HepG2 (cell line): ENCODE measurements around the gene GRK3. TPM values are rescaled to one million over a fixed set of nuclear protein-coding genes. Genes with fewer than 3 reads are reported as not detected.

Source experiments
- CREB1 ChIP-seq, 2 experiments: fragments of 450-650 bp in 1 of 2; IDR thresholded peaks; 2 replicates each; pipeline ENCODE4 v1.6.1; 2016 to 2017; ENCODE audit warnings: control low read depth in 1 of 2, mild to moderate bottlenecking in 1 of 2, missing compliant biosample characterization in 1 of 2, missing genetic modification characterization in 1 of 2
- GATAD1 ChIP-seq: IDR thresholded peaks from 2 replicates; pipeline ENCODE4 v1.6.1; 2016; ENCODE audit warnings: missing genetic modification reagents, missing compliant biosample characterization
- MAX ChIP-seq: IDR thresholded peaks from 2 replicates; pipeline ENCODE4 v1.6.1; 2012; ENCODE audit warnings: inconsistent platforms
- MAZ ChIP-seq, 2 experiments: sonication (generic) in 1 of 2; formaldehyde crosslinking in 1 of 2; IDR thresholded peaks; 2 replicates each; pipeline versions ENCODE4 v1.5.0 to v1.6.1; 2012 to 2020; ENCODE audit warnings: low read depth in 2 of 2, mild to moderate bottlenecking in 2 of 2, borderline replicate concordance in 1 of 2, improper control_type of control experiment in 1 of 2, low read length in 1 of 2, missing genetic modification reagents in 1 of 2, moderate library complexity in 1 of 2
- NFIC ChIP-seq: IDR thresholded peaks from 2 replicates; pipeline ENCODE4 v1.6.1; 2012; ENCODE audit warnings: mild to moderate bottlenecking, low read length, inconsistent platforms
- NKX3-1 ChIP-seq: sonication (generic); formaldehyde crosslinking; IDR thresholded peaks from 2 replicates; pipeline ENCODE4 v1.5.0; 2020; ENCODE audit warnings: missing genetic modification reagents
- PATZ1 ChIP-seq: sonication (generic); formaldehyde crosslinking; IDR thresholded peaks from 2 replicates; pipeline ENCODE4 v1.4.0; 2020; ENCODE audit warnings: missing genetic modification reagents
- PCBP2 ChIP-seq: fragments of 200-400 bp; formaldehyde crosslinking; optimal IDR thresholded peaks from 2 replicates; pipeline ENCODE3; 2018; ENCODE audit warnings: low read length, low read depth; ENCODE audit not compliant: poor library complexity, severe bottlenecking
- RARA ChIP-seq: IDR thresholded peaks from 2 replicates; pipeline ENCODE4 v1.6.1; 2016; ENCODE audit warnings: missing genetic modification reagents, missing compliant biosample characterization
- RXRB ChIP-seq: IDR thresholded peaks from 2 replicates; pipeline ENCODE4 v1.6.1; 2016; ENCODE audit warnings: borderline replicate concordance, missing genetic modification reagents, missing compliant biosample characterization
- SAP130 ChIP-seq: IDR thresholded peaks from 2 replicates; pipeline ENCODE4 v1.6.1; 2016; ENCODE audit warnings: low read depth
- SKI ChIP-seq: fragments of 450-650 bp; IDR thresholded peaks from one replicate; pipeline ENCODE4 v1.6.1; 2018; ENCODE audit warnings: mild to moderate bottlenecking; ENCODE audit not compliant: partially characterized antibody
- SMC3 ChIP-seq: IDR thresholded peaks from 2 replicates; pipeline ENCODE4 v1.6.1; 2011; ENCODE audit warnings: low read length, improper control_type of control experiment
- SNAPC2 ChIP-seq: sonication (generic); formaldehyde crosslinking; IDR thresholded peaks from 2 replicates; pipeline ENCODE4 v1.8.1; 2022; ENCODE audit warnings: mild to moderate bottlenecking, missing genetic modification reagents
- SP140L ChIP-seq: sonication (generic); formaldehyde crosslinking; IDR thresholded peaks from 2 replicates; pipeline ENCODE4 v1.4.0; 2020; ENCODE audit warnings: missing genetic modification reagents, borderline replicate concordance
- SYNCRIP ChIP-seq: fragments of 200-400 bp; formaldehyde crosslinking; IDR thresholded peaks from 2 replicates; pipeline ENCODE4 v1.6.1; 2018; ENCODE audit warnings: mild to moderate bottlenecking, low read depth, low read length; ENCODE audit not compliant: insufficient read depth
- TOE1 ChIP-seq: sonication (generic); formaldehyde crosslinking; IDR thresholded peaks from 2 replicates; pipeline ENCODE4 v1.4.0; 2020; ENCODE audit warnings: mild to moderate bottlenecking, missing genetic modification reagents
- ZFP1 ChIP-seq: IDR thresholded peaks from 2 replicates; pipeline ENCODE4 v1.6.1; 2016
- ZNF318 ChIP-seq: sonication (generic); formaldehyde crosslinking; IDR thresholded peaks from 2 replicates; pipeline ENCODE4 v1.4.0; 2020; ENCODE audit warnings: mild to moderate bottlenecking, missing genetic modification reagents
- ZNF629 ChIP-seq: sonication (generic); formaldehyde crosslinking; conservative IDR thresholded peaks from 2 replicates; pipeline ENCODE4 v1.5.0; 2020; ENCODE audit warnings: missing genetic modification reagents
- ZNF672 ChIP-seq: sonication (generic); formaldehyde crosslinking; IDR thresholded peaks from 2 replicates; pipeline ENCODE4 v1.8.1; 2022; ENCODE audit warnings: missing genetic modification reagents
- ZNF674 ChIP-seq: sonication (generic); formaldehyde crosslinking; IDR thresholded peaks from 2 replicates; pipeline ENCODE4 v1.5.0; 2020; ENCODE audit warnings: low read depth, mild to moderate bottlenecking, missing genetic modification reagents
- polyA plus RNA-seq, 8 experiments: library from polyadenylated mRNA; depleted of rRNA in 3 of 8; stranded (reverse) in 7 of 8; unstranded in 1 of 8; fragments of >200 nt; fragmentation: Illumina TruSeq in 4 of 8; extraction: Trizol in 4 of 8; gene quantifications; 2 replicates each; pipeline versions ENCODE4 v1.2.1 to v1.2.3, GENCODE V29; 2011 to 2016; ENCODE audit warnings: low read depth in 4 of 8, missing spikeins in 1 of 8, mixed read lengths in 1 of 8; ENCODE audit not compliant: insufficient read depth in 1 of 8
- total RNA-seq, 5 experiments: library from RNA; depleted of rRNA; stranded (reverse); fragments of >200 nt; fragmentation: Illumina TruSeq; extraction: Trizol; gene quantifications; 2 replicates each; pipeline ENCODE4 v1.2.3, GENCODE V29; 2016; ENCODE audit warnings: low read depth in 1 of 5

Gene GRK3
- total and polyA plus RNA-seq, 2 of the 13 experiments (the other 11 are each of a cell fraction or from before 2014, with no cell fraction given) = 8.5 to 16.7 TPM

GRCh38 chr22:25668437-25668836 is 104.0 kb downstream of the GRK3 start (continued):
- TF ChIP-seq ZNF318 (CRISPR knock-in tag) (no peak), GATAD1 (CRISPR knock-in tag) (no peak), ZNF674 (CRISPR knock-in tag) (no peak), ZFP1 (CRISPR knock-in tag) (no peak), MAX (no peak), SYNCRIP (no peak), RXRB (CRISPR knock-in tag) (peak; percentile 18; the same call in 1 of the 2 replicates), SMC3 (peak; percentile 18; the same call in 1 of the 2 replicates), RARA (CRISPR knock-in tag) (peak; percentile 58), SAP130 (peak; percentile 35), PATZ1 (CRISPR knock-in tag) (peak; percentile 39), PCBP2 (no peak), SKI (peak; percentile 53), CREB1 (IDR thresholded peaks at IDR 0.05) (no peak), CREB1 (CRISPR knock-in tag; IDR thresholded peaks at IDR 0.05) (peak; percentile 45; the same call in 1 of the 2 replicates), SNAPC2 (CRISPR knock-in tag) (no peak), NKX3-1 (no peak), ZNF629 (CRISPR knock-in tag) (no peak), TOE1 (CRISPR knock-in tag) (no peak), MAZ (IDR thresholded peaks at IDR 0.05; ENCODE audit: borderline replicate concordance, low read depth, low read length) (no peak), MAZ (CRISPR knock-in tag; IDR thresholded peaks at IDR 0.05; ENCODE audit: low read depth) (no peak), NFIC (peak; percentile 82), SP140L (no peak), ZNF672 (CRISPR knock-in tag) (no peak)
